Naive thymus-derived CD4-positive, alpha-beta T cell (primary cell): Measurements from ENCODE around the gene TLX2. TPM values are rescaled to one million over a fixed set of nuclear protein-coding genes. Genes with fewer than 3 reads are reported as not detected.

Source experiments
- ATAC-seq: fragments of 150-1000 bp; cut with Tn5 transposase; 2 replicates; pipeline ENCODE4 v1.10.0; 2021; ENCODE audit warnings: mild to moderate bottlenecking, moderate library complexity
- CTCF ChIA-PET: fragments of 350-600 bp; sonication (Branson Sonifier 250); formaldehyde crosslinking; loops from one replicate; lab custom pipeline; 2021; ENCODE audit warnings: antibody characterized with exemption; lab: Charles Lee
- POLR2A ChIA-PET: fragments of 350-600 bp; sonication (Branson Sonifier 250); formaldehyde crosslinking; loops from one replicate; lab custom pipeline; 2021; ENCODE audit warnings: antibody characterized with exemption, inconsistent platforms; lab: Charles Lee
- DNase-seq, 9 donors: peaks; one replicate each; pipeline versions ENCODE4 v3.0.0 to v3.0.0-alpha.2; 2020 to 2022; ENCODE audit warnings: mixed read lengths in 1 of 9
- H3K27ac ChIP-seq: one replicate; pipeline ENCODE4 v1.7.0; 2013; ENCODE audit warnings: mild to moderate bottlenecking, low read depth, low read length, moderate library complexity
- H3K27me3 ChIP-seq, 2 donors: one replicate each; pipeline ENCODE4 v1.7.0; 2013; ENCODE audit warnings: low read length in 2 of 2, mild to moderate bottlenecking in 2 of 2, moderate library complexity in 2 of 2; ENCODE audit not compliant: control insufficient read depth in 2 of 2, insufficient read depth in 2 of 2
- H3K36me3 ChIP-seq, 3 experiments: 1 replicate in 2 of 3; 2 replicates in 1 of 3; pipeline ENCODE4 v1.7.0; 2013; ENCODE audit warnings: low read length in 3 of 3, mild to moderate bottlenecking in 3 of 3, moderate library complexity in 1 of 3; ENCODE audit not compliant: insufficient read depth in 3 of 3, control insufficient read depth in 2 of 3
- H3K4me1 ChIP-seq, 2 donors: one replicate each; pipeline ENCODE4 v1.7.0; 2013; ENCODE audit warnings: low read length in 2 of 2, mild to moderate bottlenecking in 2 of 2, moderate library complexity in 1 of 2; ENCODE audit not compliant: control insufficient read depth in 2 of 2, insufficient read depth in 2 of 2
- H3K4me3 ChIP-seq: 2 replicates; pipeline ENCODE4 v1.7.0; 2013; ENCODE audit warnings: mild to moderate bottlenecking, low read length
- H3K9me3 ChIP-seq, 3 experiments: 1 replicate in 2 of 3; 2 replicates in 1 of 3; pipeline ENCODE4 v1.7.0; 2013; ENCODE audit warnings: low read length in 3 of 3; ENCODE audit not compliant: control insufficient read depth in 2 of 3
- H3K27ac Mint-ChIP-seq, 9 donors: one replicate each; pipeline ENCODE4 v1.8.0; 2020 to 2022; ENCODE audit warnings: mixed read lengths in 9 of 9, mild to moderate bottlenecking in 8 of 9, moderate library complexity in 5 of 9, inconsistent platforms in 2 of 9
- H3K27me3 Mint-ChIP-seq, 5 donors: one replicate each; pipeline ENCODE4 v1.8.0; 2021 to 2022; ENCODE audit warnings: mixed read lengths in 5 of 5, mild to moderate bottlenecking in 1 of 5
- H3K36me3 Mint-ChIP-seq, 5 donors: one replicate each; pipeline ENCODE4 v1.8.0; 2020 to 2022; ENCODE audit warnings: mixed read lengths in 5 of 5, mild to moderate bottlenecking in 3 of 5, inconsistent platforms in 1 of 5
- H3K4me1 Mint-ChIP-seq, 7 donors: one replicate each; pipeline ENCODE4 v1.8.0; 2020 to 2022; ENCODE audit warnings: mixed read lengths in 7 of 7, mild to moderate bottlenecking in 3 of 7, inconsistent platforms in 1 of 7
- H3K4me3 Mint-ChIP-seq, 10 donors: one replicate each; pipeline ENCODE4 v1.8.0; 2020 to 2022; ENCODE audit warnings: mild to moderate bottlenecking in 10 of 10, mixed read lengths in 10 of 10, moderate library complexity in 6 of 10, inconsistent platforms in 2 of 10
- H3K9me3 Mint-ChIP-seq, 11 donors: one replicate each; pipeline ENCODE4 v1.8.0; 2020 to 2022; ENCODE audit warnings: mixed read lengths in 11 of 11, mild to moderate bottlenecking in 4 of 11, inconsistent platforms in 1 of 11, moderate library complexity in 1 of 11
- intact Hi-C, 2 donors: fragments of 100-400 bp; cut with micrococcal nuclease; formaldehyde crosslinking; loops; one replicate each; pipeline ENCODE4 v1.15.1; 2023
- polyA plus RNA-seq, 2 donors: library from polyadenylated mRNA; unstranded; fragments of 300-500 nt; fragmentation: Illumina TruSeq; gene quantifications; one replicate each; pipeline ENCODE4 v1.2.3, GENCODE V29; 2021
- total RNA-seq, 6 experiments: library from RNA in 5 of 6; stranded (reverse) in 5 of 6; gene quantifications; 1 replicate in 5 of 6; 2 replicates in 1 of 6; pipeline ENCODE4 v1.2.3 and lab custom pipeline; 2021 to 2026

TLX2 gene
- total and polyA plus RNA-seq, 7 experiments from 2014 or later: 0.34 to 0.66 TPM; not detected in 5

- ChIA-PET CTCF (interaction anchor here (2.3 kb wide), 1 partner anchor 45 kb away, joined by 6 read pairs; the partner anchor contains the start of genes CCDC142 and TTC31), POLR2A (interaction anchor here (0.9 to 1.4 kb wide), 4 partner anchors 19 to 27 kb away, joined by 3 to 5 read pairs (median 4); partner anchors contain the start of genes LOXL3 and PCGF1)
- Mint-ChIP-seq H3K27ac (peak overlapping the region in 4 of 9 donors; percentile 76 to 93 (median 90)), H3K36me3 (peaks cover 8 to 37% (median 26%) of the 10 kb centered on the region in 5 donors), H3K27me3 (no peaks in the 10 kb centered on the region), H3K9me3 (no peaks in the 10 kb centered on the region), H3K4me1 (peaks cover 25 to 50% (median 43%) of the 10 kb centered on the region in 7 donors), H3K4me3 (peak overlapping the region; percentile 91 to 98 (median 94))
- no peak overlapping the region for H3K4me3 ChIP-seq
- intact Hi-C loops: loop anchor here (2.0 to 5.0 kb wide), 4 partner anchors 45 to 600 kb away; partner anchors contain the start of genes CCDC142 (in 1 of the 2), DGUOK (in 1 of the 2), INO80B (in 1 of the 2) and MTHFD2 (in 1 of the 2)
- H3K4me1 ChIP-seq: peaks cover 11 to 25% of the 10 kb centered on the region in 2 donors
- H3K27ac ChIP-seq: no peak overlapping the region
- no peaks in the 10 kb centered on the region for H3K9me3 ChIP-seq
- no peak for ATAC-seq
- no peaks in the 10 kb centered on the region for H3K27me3 ChIP-seq
- DNase-seq: no peak
- H3K36me3 ChIP-seq: peaks cover 0 to 38% (median 6%) of the 10 kb centered on the region in 3 experiments
These were observed 13.5 kb downstream of the TLX2 start for GRCh38 chr2:74527741-74528140.

DNA sequence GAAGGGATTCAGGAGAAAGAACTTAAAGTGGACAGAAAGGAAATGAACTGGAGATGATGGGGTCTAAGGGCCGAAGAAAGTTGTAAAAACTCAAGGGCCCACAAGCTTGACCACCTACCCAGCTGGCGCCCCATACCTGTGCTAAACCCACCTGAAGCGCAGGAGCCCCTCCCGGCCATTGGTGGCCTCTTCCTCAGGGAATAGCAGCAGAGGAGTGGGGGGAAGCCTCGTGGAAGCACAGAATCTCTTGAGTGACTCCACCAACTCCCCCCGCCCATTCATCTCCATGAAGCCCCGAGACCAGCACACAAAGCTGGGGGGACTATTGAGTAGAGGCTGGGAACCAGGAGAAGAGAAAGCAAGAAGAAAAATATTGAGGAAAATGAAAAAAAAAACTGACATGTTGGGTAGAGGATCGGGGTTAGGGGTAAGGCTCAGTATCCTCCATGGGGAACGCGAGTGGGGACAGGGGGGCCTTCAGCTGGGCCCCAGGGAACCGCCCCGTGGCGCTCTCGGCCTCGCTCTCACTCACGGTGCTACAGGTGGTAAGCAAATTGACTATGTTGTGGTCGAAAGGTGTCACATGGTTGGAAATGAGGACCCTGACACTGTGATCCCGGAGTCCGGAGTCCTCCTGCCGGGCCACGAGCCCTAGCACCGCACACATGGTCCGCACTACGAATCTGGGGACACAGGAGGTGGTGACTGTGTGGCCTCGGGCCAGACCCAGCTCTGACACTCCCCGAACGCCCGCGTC lies 14.5 kb downstream of the TLX2 start:
- ChIA-PET POLR2A (interaction anchor here (0.8 to 4.2 kb wide), 15 partner anchors 10 to 700 kb away, joined by 3 to 28 read pairs (median 4); partner anchors contain the start of genes CCDC142, PCGF1, STAMBP and TLX2), CTCF (interaction anchor here (0.7 to 2.6 kb wide), 4 partner anchors 19 to 323 kb away, joined by 3 to 19 read pairs (median 4); partner anchors contain the start of genes CCDC142 and TTC31)
- no peaks in the 10 kb centered on the region for H3K9me3 ChIP-seq
- H3K4me3 Mint-ChIP-seq: peak overlapping the region; percentile 91 to 98 (median 94)
- peaks cover 0 to 47% (median 6%) of the 10 kb centered on the region in 3 experiments for H3K36me3 ChIP-seq
- DNase-seq (peak in 2 of 9 donors; percentile 23 to 25), ATAC-seq (peak; percentile 3)
- H3K9me3 Mint-ChIP-seq: no peaks in the 10 kb centered on the region
- peaks cover 8 to 37% (median 26%) of the 10 kb centered on the region in 5 donors for H3K36me3 Mint-ChIP-seq
- intact Hi-C loops: loop anchor here (1.0 to 5.0 kb wide), 17 partner anchors 12 to 791 kb away; partner anchors contain the start of genes C2orf81 (in 2 of the 2), DOK1 (in 2 of the 2), MOB1A (in 2 of the 2) and MRPL53 (in 2 of the 2)
- peaks cover 25 to 50% (median 43%) of the 10 kb centered on the region in 7 donors for H3K4me1 Mint-ChIP-seq
- no peaks in the 10 kb centered on the region for H3K27me3 ChIP-seq
- peaks cover 11 to 25% of the 10 kb centered on the region in 2 donors for H3K4me1 ChIP-seq
- H3K4me3 ChIP-seq: peak overlapping the region; percentile 94
- H3K27ac Mint-ChIP-seq: peak overlapping the region; percentile 88 to 97 (median 93)
- H3K27ac ChIP-seq: peak overlapping the region; percentile 85
- H3K27me3 Mint-ChIP-seq: no peaks in the 10 kb centered on the region

GRCh38 chr2:74529357-74530238 lies 15.3 kb downstream of the TLX2 start, which contains the start of the genes AUP1 and HTRA2:
Gene AUP1 (minus strand): TSS chr2:74529706. CDS start chr2:74529629, 77 bp downstream.
Gene HTRA2 (plus strand): TSS chr2:74529933. CDS start chr2:74530007, 74 bp downstream.
- DNase-seq: peak; percentile 75 to 92 (median 83)
- ChIA-PET CTCF (interaction anchor here (0.7 to 2.6 kb wide), 4 partner anchors 19 to 324 kb away, joined by 3 to 19 read pairs (median 4); partner anchors contain the start of genes CCDC142 and TTC31), POLR2A (interaction anchor here (0.7 to 4.2 kb wide), 22 partner anchors 9 to 707 kb away, joined by 3 to 28 read pairs (median 4); partner anchors contain the start of genes BOLA3, CCDC142, PCGF1 and STAMBP)
- Histone ChIP-seq H3K4me1 (peaks cover 11 to 25% of the 10 kb centered on the region in 2 donors), H3K9me3 (no peaks in the 10 kb centered on the region), H3K27me3 (no peaks in the 10 kb centered on the region), H3K4me3 (peak within 1 kb of the TSS; percentile 94), H3K36me3 (peaks cover 0 to 47% (median 6%) of the 10 kb centered on the region in 3 experiments), H3K27ac (peak within 1 kb of the TSS; percentile 85)
- ATAC-seq: peak; percentile 90
- H3K4me1 Mint-ChIP-seq: peaks cover 25 to 50% (median 43%) of the 10 kb centered on the region in 7 donors
- intact Hi-C loops: loop anchor here (1.0 to 10.0 kb wide), 22 partner anchors 13 to 1297 kb away; partner anchors contain the start of genes C2orf81 (in 2 of the 2), DOK1 (in 2 of the 2), MOB1A (in 2 of the 2) and MRPL53 (in 2 of the 2)
- H3K9me3 Mint-ChIP-seq: no peaks in the 10 kb centered on the region
- peaks cover 8 to 37% (median 26%) of the 10 kb centered on the region in 5 donors for H3K36me3 Mint-ChIP-seq
- peak within 1 kb of the TSS; percentile 91 to 98 (median 94) for H3K4me3 Mint-ChIP-seq
- no peaks in the 10 kb centered on the region for H3K27me3 Mint-ChIP-seq
- H3K27ac Mint-ChIP-seq: peak within 1 kb of the TSS; percentile 88 to 97 (median 93)

GRCh38 chr2:74530239-74531187 lies 16.3 kb downstream of the TLX2 start:
- Mint-ChIP-seq H3K36me3 (peaks cover 8 to 37% (median 26%) of the 10 kb centered on the region in 5 donors), H3K4me1 (peaks cover 25 to 50% (median 43%) of the 10 kb centered on the region in 7 donors), H3K4me3 (peak overlapping the region; percentile 91 to 98 (median 94)), H3K27ac (peak overlapping the region; percentile 48 to 97 (median 92)), H3K9me3 (no peaks in the 10 kb centered on the region), H3K27me3 (no peaks in the 10 kb centered on the region)
- peak overlapping the region; percentile 85 for H3K27ac ChIP-seq
- ATAC-seq (peak; percentile 43), DNase-seq (peak in 6 of 9 donors; percentile 19 to 50 (median 34))
- no peaks in the 10 kb centered on the region for H3K9me3 ChIP-seq
- ChIA-PET POLR2A (interaction anchor here (0.7 to 4.2 kb wide), 15 partner anchors 14 to 702 kb away, joined by 3 to 28 read pairs (median 5); partner anchors contain the start of genes BOLA3, CCDC142, PCGF1 and STAMBP), CTCF (interaction anchor here (1.3 to 2.9 kb wide), 8 partner anchors 20 to 280 kb away, joined by 3 to 22 read pairs (median 6); partner anchors contain the start of genes CCDC142, TTC31 and WBP1)
- intact Hi-C loops: loop anchor here (5.0 to 10.0 kb wide), 5 partner anchors 196 to 1298 kb away; partner anchors contain the start of genes CCT7 (in 1 of the 2), PRADC1 (in 1 of the 2) and STAMBP (in 1 of the 2)
- H3K4me3 ChIP-seq: peak overlapping the region; percentile 94
- peaks cover 0 to 47% (median 6%) of the 10 kb centered on the region in 3 experiments for H3K36me3 ChIP-seq
- H3K4me1 ChIP-seq: peaks cover 11 to 25% of the 10 kb centered on the region in 2 donors
- no peaks in the 10 kb centered on the region for H3K27me3 ChIP-seq
